Activated T-helper 1 cell treated with anti-CD3 and anti-CD28 coated beads, Interleukin-12 subunit alpha, Interleukin-12 subunit beta, Interleukin-2, Interleukin-4 antibody, amounts not matched to agents 30 ng/mL and 10 ng/mL and 1 ng/mL, durations not matched to agents 14 hours and 24 hours and 36 hours (primary cell): ENCODE results near the gene LRRC10. TPM values are rescaled to one million over a fixed set of nuclear protein-coding genes. Genes with fewer than 3 reads are reported as not detected.
"Not testable (repeated sequence)": the region's sequence is repeated elsewhere in the genome, so short reads cannot be mapped to it uniquely, and the experiment has no call there.

ENCODE experiments used
- DNase-seq: peaks from one replicate; pipeline ENCODE4 v3.0.0; 2021; ENCODE audit warnings: low spot score
- H3K27ac Mint-ChIP-seq: one replicate; pipeline ENCODE4 v1.8.0; 2021; ENCODE audit warnings: mild to moderate bottlenecking, mixed read lengths
- H3K27me3 Mint-ChIP-seq: one replicate; pipeline ENCODE4 v1.8.0; 2022; ENCODE audit warnings: mild to moderate bottlenecking, moderate library complexity, mixed read lengths; ENCODE audit not compliant: insufficient read depth
- H3K36me3 Mint-ChIP-seq: one replicate; pipeline ENCODE4 v1.8.0; 2021; ENCODE audit warnings: low read depth, mixed read lengths
- H3K4me1 Mint-ChIP-seq: one replicate; pipeline ENCODE4 v1.8.0; 2021; ENCODE audit warnings: low read depth, mixed read lengths
- H3K4me3 Mint-ChIP-seq: one replicate; pipeline ENCODE4 v1.8.0; 2021; ENCODE audit warnings: mild to moderate bottlenecking, moderate library complexity, mixed read lengths
- H3K9me3 Mint-ChIP-seq: one replicate; pipeline ENCODE4 v1.8.0; 2021; ENCODE audit warnings: mixed read lengths
- intact Hi-C: fragments of 100-400 bp; cut with micrococcal nuclease; formaldehyde crosslinking; loops from one replicate; pipeline ENCODE4 v1.15.1; 2024
- total RNA-seq: library from RNA; stranded (reverse); gene quantifications from 2 replicates; pipeline ENCODE4 v1.2.3, GENCODE V29; 2022

The LRRC10 gene
- total RNA-seq, 1 donor from 2014 or later = not detected

DNA sequence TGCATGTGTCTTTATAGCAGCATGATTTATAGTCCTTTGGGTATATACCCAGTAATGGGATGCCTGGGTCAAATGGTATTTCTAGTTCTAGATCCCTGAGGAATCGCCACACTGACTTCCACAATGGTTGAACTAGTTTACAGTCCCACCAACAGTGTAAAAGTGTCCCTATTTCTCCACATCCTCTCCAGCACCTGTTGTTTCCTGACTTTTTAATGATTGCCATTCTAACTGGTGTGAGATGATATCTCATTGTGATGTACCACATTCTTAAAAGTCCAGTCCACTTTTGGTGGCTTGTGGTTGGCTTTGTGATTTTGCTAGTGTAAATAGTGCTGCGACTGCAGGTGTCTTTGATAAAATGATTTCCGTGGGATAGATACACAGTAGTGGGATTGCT lies 6.4 kb downstream of the LRRC10 start:
- H3K27ac Mint-ChIP-seq, H3K9me3 Mint-ChIP-seq, H3K27me3 Mint-ChIP-seq, H3K4me3 Mint-ChIP-seq, DNase-seq, intact Hi-C loops, H3K4me1 Mint-ChIP-seq: not testable (repeated sequence)
- peaks cover 26% of the 10 kb centered on the region for H3K36me3 Mint-ChIP-seq

- H3K4me3 Mint-ChIP-seq, H3K27ac Mint-ChIP-seq, H3K4me1 Mint-ChIP-seq, intact Hi-C loops, H3K9me3 Mint-ChIP-seq, DNase-seq, H3K27me3 Mint-ChIP-seq: not testable (repeated sequence)
- H3K36me3 Mint-ChIP-seq = peaks cover 31% of the 10 kb centered on the region
Measured at GRCh38 chr12:69603556-69603955, 7.2 kb downstream of the LRRC10 start.

GRCh38 chr12:69602954-69603353 lies 7.8 kb downstream of the LRRC10 start:
- no peak for DNase-seq
- H3K36me3 Mint-ChIP-seq = peaks cover 36% of the 10 kb centered on the region
- no peak overlapping the region for H3K4me3 Mint-ChIP-seq
- peak overlapping the region; percentile 13 for H3K27ac Mint-ChIP-seq
- no peaks in the 10 kb centered on the region for H3K27me3 Mint-ChIP-seq
- H3K9me3 Mint-ChIP-seq = peaks cover 7% of the 10 kb centered on the region
- intact Hi-C loops = no loop called here
- H3K4me1 Mint-ChIP-seq = no peaks in the 10 kb centered on the region

GRCh38 chr12:69601962-69602685 lies 8.6 kb downstream of the LRRC10 start:
- intact Hi-C loops = no loop called here
- DNase-seq = no peak
- Mint-ChIP-seq H3K4me1 (no peaks in the 10 kb centered on the region), H3K36me3 (peaks cover 43% of the 10 kb centered on the region), H3K27me3 (no peaks in the 10 kb centered on the region), H3K9me3 (peaks cover 7% of the 10 kb centered on the region), H3K27ac (peak overlapping the region; percentile 13), H3K4me3 (no peak overlapping the region)

DNA sequence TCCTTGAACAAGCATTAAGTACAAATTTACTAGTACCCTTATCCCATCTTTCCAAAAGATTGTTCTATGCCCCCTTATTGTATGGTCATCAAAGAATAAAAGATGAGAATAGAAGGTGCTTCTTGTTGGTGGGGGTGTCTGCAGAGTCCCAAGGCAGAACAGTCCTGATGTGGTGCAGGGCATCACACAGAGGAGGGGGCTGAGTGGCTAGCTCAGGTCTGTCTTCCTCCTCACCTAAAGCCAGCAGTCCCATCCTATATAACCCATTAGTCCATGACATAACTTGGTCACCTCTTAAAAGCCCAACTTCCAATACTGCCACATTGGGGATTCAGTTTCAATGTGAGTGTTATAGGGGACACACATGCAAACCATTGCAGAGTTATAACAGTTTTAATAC lies 9.9 kb downstream of the LRRC10 start:
- Mint-ChIP-seq H3K9me3 (peaks cover 7% of the 10 kb centered on the region), H3K27ac (no peak overlapping the region), H3K36me3 (peaks cover 53% of the 10 kb centered on the region), H3K27me3 (no peaks in the 10 kb centered on the region), H3K4me1 (peaks cover 7% of the 10 kb centered on the region), H3K4me3 (no peak overlapping the region)
- DNase-seq = no peak
- intact Hi-C loops = no loop called here

DNA sequence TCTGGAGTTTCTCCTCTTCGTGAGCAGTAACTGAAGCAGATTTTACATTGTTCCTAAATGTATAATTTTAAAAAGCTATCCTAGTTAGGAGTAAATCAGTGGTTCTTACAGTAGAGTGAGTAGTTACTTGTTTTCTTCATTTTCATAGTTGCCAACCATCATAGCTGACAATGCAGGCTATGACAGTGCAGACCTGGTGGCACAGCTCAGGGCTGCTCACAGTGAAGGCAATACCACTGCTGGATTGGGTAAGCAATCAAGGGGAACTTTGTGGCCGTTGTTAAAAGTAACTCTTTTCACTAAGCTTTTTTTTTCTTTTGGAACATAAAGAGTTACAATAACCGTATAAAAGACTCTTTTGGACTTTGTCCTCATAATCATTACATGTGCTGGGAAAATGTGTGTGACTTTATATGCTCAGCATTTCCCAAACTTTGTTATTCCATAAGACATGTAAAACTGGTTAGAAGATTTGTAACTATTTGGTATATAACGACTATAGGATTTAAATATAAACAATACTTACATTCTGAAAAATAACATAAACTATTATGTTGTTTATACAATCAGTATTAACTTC lies 12.4 kb downstream of the LRRC10 start:
- no peak for DNase-seq
- Mint-ChIP-seq H3K4me1 (peaks cover 9% of the 10 kb centered on the region), H3K4me3 (no peak overlapping the region), H3K27me3 (no peaks in the 10 kb centered on the region), H3K36me3 (peaks cover 66% of the 10 kb centered on the region), H3K27ac (no peak overlapping the region), H3K9me3 (peaks cover 7% of the 10 kb centered on the region)
- intact Hi-C loops = no loop called here

GRCh38 chr12:69595689-69596088 lies 15.0 kb downstream of the LRRC10 start:
- DNase-seq = no peak
- Mint-ChIP-seq H3K27ac (no peak overlapping the region), H3K9me3 (no peaks in the 10 kb centered on the region), H3K4me1 (peaks cover 9% of the 10 kb centered on the region), H3K36me3 (peaks cover 67% of the 10 kb centered on the region), H3K4me3 (no peak overlapping the region), H3K27me3 (no peaks in the 10 kb centered on the region)
- intact Hi-C loops = loop anchor here (1.0 kb wide), 1 partner anchor 7 kb away; no protein-coding TSS in a partner anchor

- Mint-ChIP-seq H3K36me3 (peaks cover 61% of the 10 kb centered on the region), H3K27ac (no peak overlapping the region)
- intact Hi-C loops = loop anchor here (10.0 kb wide), 1 partner anchor 784 kb away; the partner anchor contains the start of gene MDM2
Measured at GRCh38 chr12:69589082-69589481, 21.6 kb downstream of the LRRC10 start.

GRCh38 chr12:69588527-69588926 lies 22.2 kb downstream of the LRRC10 start:
- no peak for DNase-seq
- Mint-ChIP-seq H3K27me3 (no peaks in the 10 kb centered on the region), H3K4me1 (peaks cover 11% of the 10 kb centered on the region), H3K36me3 (peaks cover 56% of the 10 kb centered on the region), H3K27ac (no peak overlapping the region), H3K9me3 (no peaks in the 10 kb centered on the region), H3K4me3 (no peak overlapping the region)
- intact Hi-C loops = loop anchor here (1.0 to 10.0 kb wide), 2 partner anchors 8 to 784 kb away; partner anchors contain the start of gene MDM2

More at GRCh38 chr12:69589082-69589481, 21.6 kb downstream of the LRRC10 start:
- Mint-ChIP-seq H3K9me3 (no peaks in the 10 kb centered on the region), H3K4me1 (peaks cover 11% of the 10 kb centered on the region), H3K4me3 (no peak overlapping the region), H3K27me3 (no peaks in the 10 kb centered on the region)
- DNase-seq = no peak

DNA sequence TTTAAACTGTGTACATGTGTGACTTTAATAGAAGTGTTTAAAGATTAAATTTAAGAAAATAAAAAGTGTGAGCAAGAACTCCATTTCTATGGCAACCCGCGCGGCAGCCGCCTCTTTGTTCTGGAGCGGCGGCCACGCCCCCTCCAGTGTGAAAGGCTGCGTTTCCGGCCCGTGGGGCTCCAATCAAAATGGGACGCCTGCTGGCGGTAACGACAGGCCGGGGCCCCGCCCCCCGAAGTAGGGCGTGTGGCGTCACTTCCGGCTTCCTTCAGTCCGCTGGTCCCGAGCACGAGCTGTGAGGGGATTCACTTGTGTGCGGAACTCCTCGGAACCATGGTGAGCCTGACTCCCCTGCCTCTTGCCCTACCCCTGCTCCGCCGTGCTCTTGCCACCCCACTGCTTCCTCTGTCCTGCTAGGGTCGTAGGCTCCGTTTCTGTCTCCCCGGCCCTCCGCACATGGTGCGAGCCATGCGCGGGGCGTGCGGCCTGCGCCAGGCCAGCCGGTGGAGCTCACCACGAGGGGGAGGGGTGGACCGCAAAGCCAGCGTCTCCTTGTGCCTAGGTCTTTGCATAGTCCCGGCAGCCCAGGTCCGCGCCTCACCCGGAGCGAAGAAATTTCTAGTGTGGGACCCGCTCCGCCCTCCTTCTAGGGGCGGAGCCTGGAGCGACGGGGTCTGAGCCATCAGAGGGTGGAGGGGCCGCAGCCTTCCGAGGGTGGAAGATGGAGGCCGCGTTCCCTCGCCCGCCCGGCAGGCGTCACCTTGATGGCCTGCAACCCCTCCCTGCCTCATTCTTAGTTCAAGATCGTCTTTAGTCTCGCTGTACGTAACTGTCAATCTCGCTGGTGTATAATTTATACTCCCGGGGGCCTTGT lies 25.3 kb downstream of the LRRC10 start, which contains the start of gene CCT2:
TSS of gene CCT2 (plus strand) at position 271 of the 874 bp plus-strand sequence. CDS start at position 334, 63 bp downstream.
- DNase-seq = peak; percentile 94
- Mint-ChIP-seq H3K36me3 (peaks cover 32% of the 10 kb centered on the region), H3K4me1 (peaks cover 11% of the 10 kb centered on the region), H3K27ac (peak within 1 kb of the TSS; percentile 97), H3K27me3 (no peaks in the 10 kb centered on the region), H3K4me3 (peak within 1 kb of the TSS; percentile 98), H3K9me3 (no peaks in the 10 kb centered on the region)
- intact Hi-C loops = loop anchor here (1.0 to 10.0 kb wide), 9 partner anchors 14 to 781 kb away; partner anchors contain the start of genes CNOT2, CPSF6, FRS2 and MDM2

- Mint-ChIP-seq H3K4me1 (no peaks in the 10 kb centered on the region), H3K36me3 (peaks cover 15% of the 10 kb centered on the region), H3K27ac (no peak overlapping the region), H3K4me3 (no peak overlapping the region), H3K27me3 (no peaks in the 10 kb centered on the region), H3K9me3 (no peaks in the 10 kb centered on the region)
- DNase-seq = no peak
- intact Hi-C loops = loop anchor here (10.0 kb wide), 1 partner anchor 778 kb away; the partner anchor contains the start of gene MDM2
Measured at GRCh38 chr12:69583203-69583602, 27.5 kb downstream of the LRRC10 start.

DNA sequence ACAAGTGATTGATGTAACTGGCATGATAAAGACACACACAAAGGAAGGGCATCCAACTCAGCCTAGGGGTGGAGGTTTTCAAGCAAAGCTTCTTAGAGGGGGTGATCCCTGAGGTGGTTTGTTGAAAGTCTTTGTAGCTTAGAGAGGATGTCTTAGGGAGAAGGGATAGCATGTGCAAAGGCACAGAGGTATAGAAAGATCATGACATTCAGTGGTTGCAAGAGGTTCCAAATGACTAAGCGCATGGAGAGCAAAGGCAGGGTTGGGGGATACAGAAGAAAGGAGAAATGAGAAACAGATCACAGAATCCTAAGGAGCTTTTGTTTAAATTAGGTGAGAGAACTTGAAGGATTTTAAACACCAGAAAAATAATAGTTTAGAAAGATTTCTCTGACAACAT lies 30.6 kb downstream of the LRRC10 start:
- DNase-seq = no peak
- Mint-ChIP-seq H3K4me3 (no peak overlapping the region), H3K27ac (no peak overlapping the region), H3K36me3 (no peaks in the 10 kb centered on the region), H3K9me3 (no peaks in the 10 kb centered on the region), H3K4me1 (no peaks in the 10 kb centered on the region), H3K27me3 (no peaks in the 10 kb centered on the region)
- intact Hi-C loops = loop anchor here (10.0 kb wide), 1 partner anchor 775 kb away; the partner anchor contains the start of gene MDM2
